GM06990 (cell line): ENCODE results near the gene XRCC4.

Source experiments
- DNase-seq: peaks from one replicate; pipeline ENCODE4 v3.0.0-alpha.2; 2011; ENCODE audit not compliant: insufficient read length; ENCODE audit errors: extremely low read depth
- H3K27me3 ChIP-seq: replicated peaks from 2 replicates; pipeline ENCODE4 v1.6.0; 2011; ENCODE audit warnings: low read length; ENCODE audit not compliant: control insufficient read depth, insufficient read depth
- H3K36me3 ChIP-seq: 2 replicates; pipeline ENCODE4 v1.5.1; 2011; ENCODE audit warnings: low read length; ENCODE audit not compliant: control insufficient read depth, insufficient read depth
- H3K4me3 ChIP-seq: replicated peaks from 2 replicates; pipeline ENCODE4 v1.5.1; 2011; ENCODE audit warnings: low read depth, mild to moderate bottlenecking, control low read depth, low read length
- CTCF ChIP-seq: IDR thresholded peaks from 2 replicates; pipeline ENCODE4 v1.5.1; 2011; ENCODE audit warnings: low read length, control low read depth, mild to moderate bottlenecking, inconsistent platforms; ENCODE audit not compliant: insufficient read depth, poor library complexity, severe bottlenecking

The XRCC4 gene

DNA sequence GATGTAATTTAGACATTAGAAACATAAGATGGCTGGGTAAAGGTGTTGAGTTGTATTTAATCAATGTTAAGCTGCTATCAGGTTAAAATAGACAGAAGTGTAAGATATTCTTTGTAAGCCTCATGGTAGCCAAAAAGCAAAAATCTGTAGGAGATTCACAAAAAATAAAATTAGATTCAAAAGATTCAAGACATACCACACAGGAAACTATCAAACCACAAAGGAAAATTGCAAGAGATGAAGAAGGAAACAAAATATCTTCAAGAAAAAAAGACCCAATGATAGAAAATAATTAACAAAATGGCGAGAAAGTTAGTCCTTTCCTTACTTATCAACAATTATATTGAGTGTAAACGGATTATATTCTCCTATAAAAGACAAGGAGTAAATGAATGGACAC, 15.3 kb downstream of the XRCC4 start:
- TF ChIP-seq CTCF: no peak
- H3K36me3 ChIP-seq: no peaks in the 10 kb centered on the region
- H3K27me3 ChIP-seq: no peaks in the 10 kb centered on the region
- DNase-seq: no peak
- no peak overlapping the region for H3K4me3 ChIP-seq

- TF ChIP-seq CTCF: no peak
- no peaks in the 10 kb centered on the region for H3K36me3 ChIP-seq
- H3K4me3 ChIP-seq: no peak overlapping the region
- DNase-seq: no peak
- no peaks in the 10 kb centered on the region for H3K27me3 ChIP-seq
Measured at GRCh38 chr5:83093692-83094091, 16.3 kb downstream of the XRCC4 start.

- H3K36me3 ChIP-seq: no peaks in the 10 kb centered on the region
- DNase-seq: no peak
- no peak overlapping the region for H3K4me3 ChIP-seq
- TF ChIP-seq CTCF: no peak
- H3K27me3 ChIP-seq: no peaks in the 10 kb centered on the region
Measured at GRCh38 chr5:83095163-83095956, 18.0 kb downstream of the XRCC4 start.

- no peaks in the 10 kb centered on the region for H3K36me3 ChIP-seq
- no peak overlapping the region for H3K4me3 ChIP-seq
- no peak for DNase-seq
- no peaks in the 10 kb centered on the region for H3K27me3 ChIP-seq
- no peak for TF ChIP-seq CTCF
Measured at GRCh38 chr5:83095957-83096539, 18.7 kb downstream of the XRCC4 start.

- Histone ChIP-seq H3K27me3 (no peaks in the 10 kb centered on the region), H3K4me3 (no peak overlapping the region), H3K36me3 (no peaks in the 10 kb centered on the region)
- DNase-seq: no peak
- no peak for TF ChIP-seq CTCF
Measured at GRCh38 chr5:83096660-83097339, 19.5 kb downstream of the XRCC4 start.
